ENCODE measurements around the gene AMPD3.

Gene AMPD3

GRCh38 chr11:10504490-10504889 is 49.4 kb downstream of the AMPD3 start:
- Histone ChIP-seq H3K79me2 (ENCODE audit: control insufficient read depth, insufficient read depth, low read length, unreplicated experiment) (no peaks in the 10 kb centered on the region), H3K27ac (ENCODE audit: low read depth, low read length) (no peak overlapping the region), H3K4me1 (ENCODE audit: control insufficient read depth, insufficient read depth, low read length, unreplicated experiment) (no peaks in the 10 kb centered on the region), H2AFZ (ENCODE audit: low read length, unreplicated experiment) (no peak overlapping the region), H3K36me3 (ENCODE audit: insufficient read depth, low read length) (peaks cover 6% of the 10 kb centered on the region; the same call in 1 of the 2 replicates), H3K27me3 (ENCODE audit: insufficient read depth, low read length) (no peaks in the 10 kb centered on the region), H3K4me3 (ENCODE audit: low read depth, low read length) (no peak overlapping the region)

- Histone ChIP-seq H3K79me2 (ENCODE audit: control insufficient read depth, insufficient read depth, low read length, unreplicated experiment) (no peaks in the 10 kb centered on the region), H3K4me3 (ENCODE audit: low read depth, low read length) (no peak overlapping the region), H3K27ac (ENCODE audit: low read depth, low read length) (no peak overlapping the region), H3K4me1 (ENCODE audit: control insufficient read depth, insufficient read depth, low read length, unreplicated experiment) (no peaks in the 10 kb centered on the region), H2AFZ (ENCODE audit: low read length, unreplicated experiment) (no peak overlapping the region), H3K27me3 (ENCODE audit: insufficient read depth, low read length) (no peaks in the 10 kb centered on the region), H3K36me3 (ENCODE audit: insufficient read depth, low read length) (peaks cover 6% of the 10 kb centered on the region; the same call in 1 of the 2 replicates)
These were observed 50.4 kb downstream of the AMPD3 start for GRCh38 chr11:10505278-10506007.

GRCh38 chr11:10506008-10506370 is 50.9 kb downstream of the AMPD3 start:
- H2AFZ ChIP-seq (ENCODE audit: low read length, unreplicated experiment) = no peak overlapping the region
- H3K27ac ChIP-seq (ENCODE audit: low read depth, low read length) = no peak overlapping the region
- no peaks in the 10 kb centered on the region for H3K27me3 ChIP-seq (ENCODE audit: insufficient read depth, low read length)
- H3K79me2 ChIP-seq (ENCODE audit: control insufficient read depth, insufficient read depth, low read length, unreplicated experiment) = no peaks in the 10 kb centered on the region
- H3K4me1 ChIP-seq (ENCODE audit: control insufficient read depth, insufficient read depth, low read length, unreplicated experiment) = no peaks in the 10 kb centered on the region
- peaks cover 6% of the 10 kb centered on the region; the same call in 1 of the 2 replicates for H3K36me3 ChIP-seq (ENCODE audit: insufficient read depth, low read length)
- no peak overlapping the region for H3K4me3 ChIP-seq (ENCODE audit: low read depth, low read length)

GRCh38 chr11:10511181-10511621 is 56.1 kb downstream of the AMPD3 start:
- H3K4me3 ChIP-seq (ENCODE audit: low read depth, low read length) = no peak overlapping the region
- peaks cover 2% of the 10 kb centered on the region; the same call in 1 of the 2 replicates for H3K36me3 ChIP-seq (ENCODE audit: insufficient read depth, low read length)
- H3K79me2 ChIP-seq (ENCODE audit: control insufficient read depth, insufficient read depth, low read length, unreplicated experiment) = no peaks in the 10 kb centered on the region
- peaks cover 15% of the 10 kb centered on the region for H3K4me1 ChIP-seq (ENCODE audit: control insufficient read depth, insufficient read depth, low read length, unreplicated experiment)
- H2AFZ ChIP-seq (ENCODE audit: low read length, unreplicated experiment) = no peak overlapping the region
- H3K27ac ChIP-seq (ENCODE audit: low read depth, low read length) = no peak overlapping the region
- H3K27me3 ChIP-seq (ENCODE audit: insufficient read depth, low read length) = no peaks in the 10 kb centered on the region

GRCh38 chr11:10514202-10514601 is 59.1 kb downstream of the AMPD3 start:
- H3K79me2 ChIP-seq (ENCODE audit: control insufficient read depth, insufficient read depth, low read length, unreplicated experiment) = no peaks in the 10 kb centered on the region
- no peaks in the 10 kb centered on the region for H3K27me3 ChIP-seq (ENCODE audit: insufficient read depth, low read length)
- peak overlapping the region; percentile 61 for H3K27ac ChIP-seq (ENCODE audit: low read depth, low read length)
- no peak overlapping the region for H3K4me3 ChIP-seq (ENCODE audit: low read depth, low read length)
- H3K36me3 ChIP-seq (ENCODE audit: insufficient read depth, low read length) = no peaks in the 10 kb centered on the region
- no peak overlapping the region for H2AFZ ChIP-seq (ENCODE audit: low read length, unreplicated experiment)
- H3K4me1 ChIP-seq (ENCODE audit: control insufficient read depth, insufficient read depth, low read length, unreplicated experiment) = peaks cover 15% of the 10 kb centered on the region

GRCh38 chr11:10514709-10515108 is 59.6 kb downstream of the AMPD3 start:
- Histone ChIP-seq H2AFZ (ENCODE audit: low read length, unreplicated experiment) (no peak overlapping the region), H3K36me3 (ENCODE audit: insufficient read depth, low read length) (0 out of 2 replicates have a peak, but pooled peaks cover 3% of the 10 kb centered on the region), H3K79me2 (ENCODE audit: control insufficient read depth, insufficient read depth, low read length, unreplicated experiment) (no peaks in the 10 kb centered on the region), H3K27ac (ENCODE audit: low read depth, low read length) (peak overlapping the region; percentile 61), H3K4me1 (ENCODE audit: control insufficient read depth, insufficient read depth, low read length, unreplicated experiment) (peaks cover 15% of the 10 kb centered on the region), H3K27me3 (ENCODE audit: insufficient read depth, low read length) (no peaks in the 10 kb centered on the region), H3K4me3 (ENCODE audit: low read depth, low read length) (no peak overlapping the region)

GRCh38 chr11:10515418-10515817 is 60.4 kb downstream of the AMPD3 start:
- Histone ChIP-seq H3K36me3 (ENCODE audit: insufficient read depth, low read length) (0 out of 2 replicates have a peak, but pooled peaks cover 5% of the 10 kb centered on the region), H3K4me1 (ENCODE audit: control insufficient read depth, insufficient read depth, low read length, unreplicated experiment) (peaks cover 15% of the 10 kb centered on the region)

GRCh38 chr11:10518123-10518522 is 63.1 kb downstream of the AMPD3 start:
- H3K36me3 ChIP-seq (ENCODE audit: insufficient read depth, low read length) = peaks cover 5% of the 10 kb centered on the region; the same call in 1 of the 2 replicates
- H3K4me3 ChIP-seq (ENCODE audit: low read depth, low read length) = no peak overlapping the region
- H3K79me2 ChIP-seq (ENCODE audit: control insufficient read depth, insufficient read depth, low read length, unreplicated experiment) = no peaks in the 10 kb centered on the region
- H3K27me3 ChIP-seq (ENCODE audit: insufficient read depth, low read length) = no peaks in the 10 kb centered on the region
- H2AFZ ChIP-seq (ENCODE audit: low read length, unreplicated experiment) = no peak overlapping the region
- no peak overlapping the region for H3K27ac ChIP-seq (ENCODE audit: low read depth, low read length)
- H3K4me1 ChIP-seq (ENCODE audit: control insufficient read depth, insufficient read depth, low read length, unreplicated experiment) = peaks cover 15% of the 10 kb centered on the region

More at GRCh38 chr11:10515418-10515817, 60.4 kb downstream of the AMPD3 start:
- Histone ChIP-seq H3K27me3 (ENCODE audit: insufficient read depth, low read length) (no peaks in the 10 kb centered on the region), H3K4me3 (ENCODE audit: low read depth, low read length) (no peak overlapping the region), H2AFZ (ENCODE audit: low read length, unreplicated experiment) (no peak overlapping the region), H3K79me2 (ENCODE audit: control insufficient read depth, insufficient read depth, low read length, unreplicated experiment) (no peaks in the 10 kb centered on the region), H3K27ac (ENCODE audit: low read depth, low read length) (peak overlapping the region; percentile 61; the same call in 1 of the 2 replicates)

GRCh38 chr11:10518891-10519290 is 63.8 kb downstream of the AMPD3 start:
- no peak overlapping the region for H3K27ac ChIP-seq (ENCODE audit: low read depth, low read length)
- H3K36me3 ChIP-seq (ENCODE audit: insufficient read depth, low read length) = peaks cover 13% of the 10 kb centered on the region; the same call in 1 of the 2 replicates

GRCh38 chr11:10519630-10520029 is 64.6 kb downstream of the AMPD3 start:
- peaks cover 9% of the 10 kb centered on the region for H3K4me1 ChIP-seq (ENCODE audit: control insufficient read depth, insufficient read depth, low read length, unreplicated experiment)
- H3K79me2 ChIP-seq (ENCODE audit: control insufficient read depth, insufficient read depth, low read length, unreplicated experiment) = no peaks in the 10 kb centered on the region
- no peak overlapping the region for H2AFZ ChIP-seq (ENCODE audit: low read length, unreplicated experiment)
- H3K27ac ChIP-seq (ENCODE audit: low read depth, low read length) = no peak overlapping the region
- H3K4me3 ChIP-seq (ENCODE audit: low read depth, low read length) = no peak overlapping the region
- H3K27me3 ChIP-seq (ENCODE audit: insufficient read depth, low read length) = no peaks in the 10 kb centered on the region
- H3K36me3 ChIP-seq (ENCODE audit: insufficient read depth, low read length) = peaks cover 13% of the 10 kb centered on the region; the same call in 1 of the 2 replicates

More at GRCh38 chr11:10518891-10519290, 63.8 kb downstream of the AMPD3 start:
- Histone ChIP-seq H3K27me3 (ENCODE audit: insufficient read depth, low read length) (no peaks in the 10 kb centered on the region), H3K4me1 (ENCODE audit: control insufficient read depth, insufficient read depth, low read length, unreplicated experiment) (peaks cover 15% of the 10 kb centered on the region), H3K4me3 (ENCODE audit: low read depth, low read length) (no peak overlapping the region), H3K79me2 (ENCODE audit: control insufficient read depth, insufficient read depth, low read length, unreplicated experiment) (no peaks in the 10 kb centered on the region), H2AFZ (ENCODE audit: low read length, unreplicated experiment) (no peak overlapping the region)

- no peak overlapping the region for H3K4me3 ChIP-seq (ENCODE audit: low read depth, low read length)
- H3K27ac ChIP-seq (ENCODE audit: low read depth, low read length) = no peak overlapping the region
- no peak overlapping the region for H2AFZ ChIP-seq (ENCODE audit: low read length, unreplicated experiment)
- H3K36me3 ChIP-seq (ENCODE audit: insufficient read depth, low read length) = peaks cover 16% of the 10 kb centered on the region; the same call in 1 of the 2 replicates
- no peaks in the 10 kb centered on the region for H3K27me3 ChIP-seq (ENCODE audit: insufficient read depth, low read length)
- no peaks in the 10 kb centered on the region for H3K79me2 ChIP-seq (ENCODE audit: control insufficient read depth, insufficient read depth, low read length, unreplicated experiment)
- H3K4me1 ChIP-seq (ENCODE audit: control insufficient read depth, insufficient read depth, low read length, unreplicated experiment) = no peaks in the 10 kb centered on the region
These were observed 65.5 kb downstream of the AMPD3 start for GRCh38 chr11:10520562-10520961.

Data from ACC112 (cell line).